ENCODE results near the gene ZNF584. TPM values are rescaled to one million over a fixed set of nuclear protein-coding genes. Genes with fewer than 3 reads are reported as not detected.
"Not testable (repeated sequence)": the region's sequence is repeated elsewhere in the genome, so short reads cannot be mapped to it uniquely, and the experiment has no call there.

The ZNF584 gene
- total and polyA plus RNA-seq, 4 donors: 13.8 to 18.3 (median 16.1) TPM

DNA sequence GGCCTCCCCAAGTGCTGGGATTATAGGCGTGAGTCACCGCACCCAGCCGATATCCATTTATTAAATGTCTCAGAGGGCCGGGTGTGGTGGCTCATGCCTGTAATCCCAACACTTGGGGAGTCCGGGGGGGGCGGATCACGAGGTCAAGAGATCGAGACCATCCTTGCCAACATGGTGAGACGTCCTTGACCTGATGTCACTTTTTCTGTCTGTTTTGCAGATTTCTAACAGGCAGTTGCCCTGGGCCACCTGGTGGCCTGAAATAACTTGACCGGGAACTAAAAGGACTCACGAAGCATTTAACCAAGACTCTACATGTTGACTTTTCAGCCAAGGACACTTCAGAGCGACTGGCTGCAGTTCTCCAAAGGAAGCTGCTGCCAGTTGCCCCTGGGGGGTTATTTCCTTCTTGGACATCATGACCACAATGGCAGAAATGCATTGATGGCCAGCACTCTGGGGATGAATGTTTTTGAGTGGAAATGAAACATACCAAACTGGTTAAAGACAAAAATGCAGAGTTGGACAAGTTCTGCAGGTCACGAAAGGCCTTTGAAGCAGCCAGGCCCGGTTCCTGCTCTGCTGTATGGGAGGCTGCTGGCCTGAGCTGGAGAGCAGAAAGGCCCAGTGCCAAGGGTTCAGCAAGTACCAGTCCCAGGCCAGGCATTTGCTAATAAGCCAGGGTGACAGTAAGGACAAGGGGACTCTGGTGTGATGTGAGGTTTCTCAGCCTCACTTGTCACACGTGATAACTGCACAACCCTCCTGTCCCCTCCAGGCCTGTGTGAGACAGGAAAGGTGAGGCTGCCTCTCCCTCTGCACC is 35.9 kb upstream of the ZNF584 start:
- no peaks in the 10 kb centered on the region for H3K9me3 ChIP-seq (ENCODE audit: control insufficient read depth, insufficient read depth, low read length)
- H3K27ac ChIP-seq (ENCODE audit: low read depth, low read length): no peak overlapping the region
- whole genome bisulfite sequencing (ENCODE audit: insufficient coverage): 74% methylated on average over 15 of the region's 15 CpGs
- no peak for DNase-seq (ENCODE audit: low read depth in 4 of 6, low spot score in 6 of 6)
- H3K27me3 ChIP-seq (ENCODE audit: control insufficient read depth, insufficient read depth, low read length): no peaks in the 10 kb centered on the region
- H3K36me3 ChIP-seq (ENCODE audit: control insufficient read depth, insufficient read depth, low read length): peaks cover 21% of the 10 kb centered on the region
- no peak overlapping the region for H3K4me3 ChIP-seq (ENCODE audit: low read depth, low read length)
- no peaks in the 10 kb centered on the region for H3K4me1 ChIP-seq (ENCODE audit: control insufficient read depth, insufficient read depth, low read length)

DNA sequence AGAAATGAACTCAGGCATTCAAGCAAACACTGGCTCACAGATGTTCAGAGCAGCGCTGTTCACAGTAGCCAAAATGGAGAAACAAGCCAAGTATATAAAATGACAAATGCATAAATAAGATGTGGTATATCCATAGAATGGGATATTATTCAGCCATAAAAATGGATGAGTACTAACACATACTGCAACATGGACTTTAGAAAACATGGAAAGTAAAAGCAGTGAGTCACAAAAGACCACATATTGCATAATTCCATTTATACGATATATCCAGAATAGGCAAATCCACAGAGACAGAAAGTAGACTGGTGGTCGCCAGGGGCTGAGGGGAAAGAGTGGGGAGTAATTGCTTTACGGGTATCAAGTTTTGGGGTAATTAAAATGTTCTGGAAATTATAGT is 34.2 kb upstream of the ZNF584 start:
- WGBS (ENCODE audit: insufficient coverage): no CpG with 5 or more reads among the region's 4 CpGs
- H3K4me3 ChIP-seq (ENCODE audit: low read depth, low read length): no peak overlapping the region
- H3K27me3 ChIP-seq (ENCODE audit: control insufficient read depth, insufficient read depth, low read length): no peaks in the 10 kb centered on the region
- H3K4me1 ChIP-seq (ENCODE audit: control insufficient read depth, insufficient read depth, low read length): peaks cover 2% of the 10 kb centered on the region
- no peak for DNase-seq (ENCODE audit: low read depth in 4 of 6, low spot score in 6 of 6)
- H3K9me3 ChIP-seq (ENCODE audit: control insufficient read depth, insufficient read depth, low read length): no peaks in the 10 kb centered on the region
- H3K27ac ChIP-seq (ENCODE audit: low read depth, low read length): no peak overlapping the region
- H3K36me3 ChIP-seq (ENCODE audit: control insufficient read depth, insufficient read depth, low read length): peaks cover 5% of the 10 kb centered on the region

DNA sequence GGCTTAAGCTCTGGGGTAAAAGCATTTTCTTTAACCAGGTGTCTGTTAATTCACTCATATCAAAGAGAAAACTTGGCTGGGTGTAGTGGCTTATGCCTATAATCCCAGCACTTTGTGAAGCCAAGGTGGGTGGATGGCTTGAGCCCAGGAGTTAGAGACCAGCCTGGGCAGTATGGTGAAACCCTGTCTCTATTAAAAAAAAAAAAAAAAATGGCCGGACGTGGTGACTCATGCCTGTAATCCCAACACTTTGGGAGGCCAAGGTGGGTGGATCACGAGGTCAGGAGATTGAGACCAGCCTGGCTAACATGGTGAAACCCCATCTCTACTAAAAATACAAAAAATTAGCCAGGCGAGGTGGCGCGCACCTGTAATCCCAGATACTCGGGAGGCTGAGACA is 31.7 kb upstream of the ZNF584 start:
- not testable (repeated sequence) for H3K27ac ChIP-seq (ENCODE audit: low read depth, low read length); H3K27me3 ChIP-seq (ENCODE audit: control insufficient read depth, insufficient read depth, low read length); H3K4me3 ChIP-seq (ENCODE audit: low read depth, low read length); H3K36me3 ChIP-seq (ENCODE audit: control insufficient read depth, insufficient read depth, low read length); DNase-seq (ENCODE audit: low read depth in 4 of 6, low spot score in 6 of 6); H3K9me3 ChIP-seq (ENCODE audit: control insufficient read depth, insufficient read depth, low read length)
- H3K4me1 ChIP-seq (ENCODE audit: control insufficient read depth, insufficient read depth, low read length): peaks cover 22% of the 10 kb centered on the region
- 92% methylated on average over 5 of the region's 7 CpGs for WGBS (ENCODE audit: insufficient coverage)

DNA sequence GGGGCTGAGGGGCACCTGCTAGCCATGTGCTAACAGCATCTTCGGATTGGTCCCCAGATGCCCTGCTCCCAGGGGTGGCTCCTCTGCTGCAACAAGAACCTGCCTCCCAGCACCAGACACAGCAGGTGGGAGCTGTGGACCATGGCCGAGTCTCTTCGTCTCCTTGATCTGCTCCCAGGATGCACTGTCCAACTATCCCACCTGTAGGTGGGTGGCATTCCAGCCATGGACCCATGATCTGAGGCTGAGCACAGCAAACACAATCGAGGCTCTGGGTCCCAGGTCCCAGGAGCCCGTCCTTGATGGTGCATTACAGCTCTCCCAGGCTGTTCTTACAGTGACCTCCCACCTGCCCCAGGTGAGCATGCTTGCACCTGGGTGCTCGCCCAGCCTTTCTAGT is 29.2 kb upstream of the ZNF584 start:
- H3K27ac ChIP-seq (ENCODE audit: low read depth, low read length): no peak overlapping the region
- H3K36me3 ChIP-seq (ENCODE audit: control insufficient read depth, insufficient read depth, low read length): no peaks in the 10 kb centered on the region
- 83% methylated on average over 5 of the region's 6 CpGs for whole genome bisulfite sequencing (ENCODE audit: insufficient coverage)
- H3K4me3 ChIP-seq (ENCODE audit: low read depth, low read length): no peak overlapping the region
- no peak for DNase-seq (ENCODE audit: low read depth in 4 of 6, low spot score in 6 of 6)
- H3K4me1 ChIP-seq (ENCODE audit: control insufficient read depth, insufficient read depth, low read length): peaks cover 24% of the 10 kb centered on the region
- H3K27me3 ChIP-seq (ENCODE audit: control insufficient read depth, insufficient read depth, low read length): no peaks in the 10 kb centered on the region
- H3K9me3 ChIP-seq (ENCODE audit: control insufficient read depth, insufficient read depth, low read length): no peaks in the 10 kb centered on the region

DNA sequence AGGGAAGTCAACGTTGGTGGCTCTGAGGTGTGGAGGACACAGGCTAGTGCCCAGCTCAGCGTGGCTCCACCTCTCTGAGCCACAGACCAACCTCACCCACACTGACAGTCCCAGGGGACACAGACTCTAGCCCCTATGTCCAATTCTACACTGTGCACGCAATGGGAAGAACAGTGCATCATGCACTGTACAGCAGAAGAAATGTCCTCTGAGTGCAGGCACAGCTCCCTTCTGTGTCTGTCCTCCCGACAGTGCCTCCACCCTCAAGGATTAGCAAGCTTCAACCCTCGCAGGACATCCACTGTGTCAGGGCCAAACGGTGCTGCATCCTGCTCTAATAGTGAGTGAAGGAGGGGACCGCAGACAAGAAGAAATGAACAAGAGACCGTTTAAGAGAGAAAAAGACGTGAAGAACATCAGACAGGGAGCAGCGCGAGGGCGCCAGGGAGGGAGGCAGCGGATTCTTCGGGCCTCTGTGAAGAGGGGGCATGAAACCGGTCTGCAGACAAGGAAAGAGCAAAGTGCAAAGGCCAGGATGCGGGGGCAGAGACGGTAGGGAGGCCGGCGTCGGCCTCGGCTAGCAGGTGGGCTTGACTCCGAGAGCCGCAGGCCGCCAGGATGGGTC is 28.3 kb upstream of the ZNF584 start:
- peaks cover 25% of the 10 kb centered on the region for H3K4me1 ChIP-seq (ENCODE audit: control insufficient read depth, insufficient read depth, low read length)
- H3K4me3 ChIP-seq (ENCODE audit: low read depth, low read length): peak overlapping the region; percentile 64
- DNase-seq (ENCODE audit: low read depth in 4 of 6, low spot score in 6 of 6): no peak
- H3K9me3 ChIP-seq (ENCODE audit: control insufficient read depth, insufficient read depth, low read length): no peaks in the 10 kb centered on the region
- peaks cover 4% of the 10 kb centered on the region for H3K36me3 ChIP-seq (ENCODE audit: control insufficient read depth, insufficient read depth, low read length)
- no peaks in the 10 kb centered on the region for H3K27me3 ChIP-seq (ENCODE audit: control insufficient read depth, insufficient read depth, low read length)
- peak overlapping the region; percentile 88 for H3K27ac ChIP-seq (ENCODE audit: low read depth, low read length)
- WGBS (ENCODE audit: insufficient coverage): 8% methylated on average over 24 of the region's 24 CpGs

DNA sequence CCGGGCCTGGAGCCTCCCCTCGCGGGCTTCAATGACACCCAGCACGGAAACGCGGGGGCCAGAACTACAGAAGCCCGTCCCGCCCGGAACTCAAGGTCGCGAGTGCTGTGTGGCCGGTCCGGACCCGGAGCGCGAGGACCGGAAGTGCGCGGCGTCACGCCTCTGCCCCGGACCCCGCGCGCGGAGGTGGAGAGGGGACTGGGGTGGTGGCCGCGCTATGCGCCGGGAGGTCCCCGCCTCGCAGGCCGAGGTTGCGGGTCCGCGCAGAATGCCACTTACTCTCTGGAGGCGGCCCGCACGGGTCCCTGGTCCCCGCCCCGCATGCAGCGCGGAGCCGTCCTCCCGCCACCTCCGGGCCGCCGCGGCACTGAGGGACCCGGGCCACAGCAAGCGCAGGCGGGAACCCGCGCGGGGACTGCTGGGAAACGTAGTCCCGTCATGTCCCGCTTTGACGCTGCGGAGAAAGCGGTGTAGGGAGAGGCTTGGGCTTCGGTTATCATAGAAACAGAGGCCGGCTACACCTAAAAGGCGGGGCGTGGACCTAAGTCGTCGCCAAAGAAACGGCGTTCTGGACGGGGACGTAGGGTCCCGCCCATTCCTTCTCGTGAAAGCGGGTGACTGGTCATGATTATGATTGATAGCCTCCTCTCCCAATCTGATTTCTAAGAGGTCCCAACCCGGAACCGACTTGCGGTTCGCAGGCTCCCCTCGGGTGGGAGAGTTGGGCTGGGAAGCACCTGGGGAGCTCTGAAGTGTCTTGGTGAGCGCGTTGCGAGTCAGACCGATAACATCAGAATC is 27.6 kb upstream of the ZNF584 start, which contains the start of gene ZNF837:
ZNF837 (minus strand) TSS at position 369 of the 798 bp plus-strand sequence. CDS start 11,698 bp downstream, outside the sequence.
- Histone ChIP-seq H3K9me3 (ENCODE audit: control insufficient read depth, insufficient read depth, low read length) (no peaks in the 10 kb centered on the region), H3K27me3 (ENCODE audit: control insufficient read depth, insufficient read depth, low read length) (no peaks in the 10 kb centered on the region), H3K36me3 (ENCODE audit: control insufficient read depth, insufficient read depth, low read length) (peaks cover 4% of the 10 kb centered on the region), H3K4me1 (ENCODE audit: control insufficient read depth, insufficient read depth, low read length) (peaks cover 32% of the 10 kb centered on the region), H3K4me3 (ENCODE audit: low read depth, low read length) (peak within 1 kb of the TSS; percentile 64), H3K27ac (ENCODE audit: low read depth, low read length) (peak within 1 kb of the TSS; percentile 88)
- DNase-seq (ENCODE audit: low read depth in 4 of 6, low spot score in 6 of 6): peak; percentile 93 to 100 (median 98)
- under 1% methylated on average over 78 of the region's 83 CpGs for WGBS (ENCODE audit: insufficient coverage)

DNA sequence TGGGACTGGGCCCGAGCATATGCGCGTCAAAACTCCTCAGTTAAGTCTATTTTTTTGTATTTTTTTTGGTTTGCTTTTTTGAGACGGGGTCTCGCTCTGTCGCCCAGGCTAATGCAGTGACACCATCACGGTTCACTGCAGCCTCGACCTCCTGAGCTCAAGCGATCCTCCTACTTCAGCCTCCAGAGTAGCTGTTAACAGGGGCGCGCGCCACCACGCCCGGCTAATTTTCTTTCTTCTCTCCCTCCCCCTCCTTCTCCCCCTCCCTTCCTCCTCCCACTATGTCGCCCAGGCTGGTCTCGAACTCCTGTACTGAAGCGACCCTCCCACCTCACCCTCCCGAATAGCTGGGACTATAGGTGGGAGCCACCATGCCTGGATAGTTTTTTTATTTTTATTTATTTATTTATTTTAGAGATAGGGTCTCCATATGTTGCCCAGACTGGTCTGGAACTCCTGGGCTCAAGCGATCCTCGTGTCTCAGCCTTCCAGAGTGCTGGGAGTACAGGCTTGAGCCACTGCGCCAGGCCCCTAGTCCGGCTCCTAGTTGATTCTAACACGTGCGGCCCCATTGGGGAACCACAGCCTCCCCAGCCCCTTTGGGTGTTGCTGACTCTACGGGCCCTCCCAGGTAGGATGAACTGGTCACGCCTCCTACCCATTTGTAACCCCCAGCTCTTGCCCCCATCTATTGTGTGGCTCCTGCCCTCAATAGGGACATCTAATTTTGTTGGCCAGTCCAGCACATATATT is 26.8 kb upstream of the ZNF584 start:
- no peak for DNase-seq (ENCODE audit: low read depth in 4 of 6, low spot score in 6 of 6)
- peaks cover 38% of the 10 kb centered on the region for H3K4me1 ChIP-seq (ENCODE audit: control insufficient read depth, insufficient read depth, low read length)

DNA sequence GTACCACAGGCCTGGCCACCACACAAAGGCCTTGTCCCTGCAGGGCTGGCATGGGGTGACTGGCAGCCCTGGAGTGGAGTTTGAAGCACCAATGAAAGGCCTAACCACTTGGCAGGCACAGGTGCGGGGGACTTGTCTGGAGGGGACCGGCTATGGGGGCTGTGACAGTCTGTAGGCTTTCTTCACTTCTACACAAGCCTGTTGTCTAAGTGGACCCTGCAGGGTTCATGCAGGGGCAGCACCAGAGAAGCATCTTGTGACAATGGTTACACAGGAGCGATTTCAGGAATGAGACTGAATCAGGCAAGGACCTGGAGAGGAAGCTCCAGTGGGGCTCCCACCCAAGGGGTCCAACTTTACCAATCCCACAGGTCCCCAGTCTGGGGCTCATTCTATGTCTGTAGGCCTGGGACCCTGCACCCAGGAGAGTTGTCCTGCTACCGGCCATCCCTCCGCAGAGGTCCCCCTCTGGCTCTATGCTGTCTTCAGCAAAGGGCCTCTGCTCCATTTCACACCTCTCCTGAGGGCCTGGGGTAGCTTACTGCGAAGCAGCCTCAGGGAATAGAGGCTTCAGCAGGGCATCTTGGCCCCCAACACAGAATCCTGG is 25.3 kb upstream of the ZNF584 start:
- Histone ChIP-seq H3K4me1 (ENCODE audit: control insufficient read depth, insufficient read depth, low read length) (peaks cover 51% of the 10 kb centered on the region), H3K27me3 (ENCODE audit: control insufficient read depth, insufficient read depth, low read length) (no peaks in the 10 kb centered on the region), H3K27ac (ENCODE audit: low read depth, low read length) (no peak overlapping the region), H3K9me3 (ENCODE audit: control insufficient read depth, insufficient read depth, low read length) (no peaks in the 10 kb centered on the region), H3K4me3 (ENCODE audit: low read depth, low read length) (no peak overlapping the region), H3K36me3 (ENCODE audit: control insufficient read depth, insufficient read depth, low read length) (peaks cover 6% of the 10 kb centered on the region)
- no peak for DNase-seq (ENCODE audit: low read depth in 4 of 6, low spot score in 6 of 6)
- WGBS (ENCODE audit: insufficient coverage): 100% methylated on average over 4 of the region's 6 CpGs

More for the DNA sequence above, 26.8 kb upstream of the ZNF584 start:
- H3K4me3 ChIP-seq (ENCODE audit: low read depth, low read length): peak overlapping the region; percentile 64
- H3K27ac ChIP-seq (ENCODE audit: low read depth, low read length): peak overlapping the region; percentile 88
- no peaks in the 10 kb centered on the region for H3K27me3 ChIP-seq (ENCODE audit: control insufficient read depth, insufficient read depth, low read length)
- peaks cover 4% of the 10 kb centered on the region for H3K36me3 ChIP-seq (ENCODE audit: control insufficient read depth, insufficient read depth, low read length)
- no peaks in the 10 kb centered on the region for H3K9me3 ChIP-seq (ENCODE audit: control insufficient read depth, insufficient read depth, low read length)
- WGBS (ENCODE audit: insufficient coverage): 55% methylated on average over 16 of the region's 26 CpGs
